Myocyte (in vitro differentiated cells): ENCODE results near the gene LBR. TPM values are rescaled to one million over a fixed set of nuclear protein-coding genes. Genes with fewer than 3 reads are reported as not detected.

Experiments used
- DNase-seq: peaks from one replicate; pipeline ENCODE4 v3.0.0-alpha.2; 2012; ENCODE audit warnings: low read depth
- total RNA-seq: library from RNA; depleted of rRNA; stranded (reverse); fragments of >200 nt; gene quantifications from 2 replicates; pipeline ENCODE4 v1.2.3, GENCODE V29; 2014

LBR gene
- total RNA-seq, 1 donor from 2014 or later: 13.7 TPM

- no peak for DNase-seq
Observed at GRCh38 chr1:225446595-225446960, 18.7 kb upstream of the LBR start.

- DNase-seq: no peak
Observed at GRCh38 chr1:225445639-225446594, 18.1 kb upstream of the LBR start.

- DNase-seq: no peak
Observed at GRCh38 chr1:225442123-225442505, 14.3 kb upstream of the LBR start.

GRCh38 chr1:225441314-225442122 lies 13.7 kb upstream of the LBR start:
- no peak for DNase-seq

- no peak for DNase-seq
Observed at GRCh38 chr1:225440380-225441221, 12.8 kb upstream of the LBR start.

GRCh38 chr1:225437710-225438437 lies 10.0 kb upstream of the LBR start:
- DNase-seq: peak; percentile 28

- DNase-seq: no peak
Observed at GRCh38 chr1:225435957-225436392, 8.1 kb upstream of the LBR start.

GRCh38 chr1:225435487-225435886 lies 7.6 kb upstream of the LBR start:
- no peak for DNase-seq

- no peak for DNase-seq
Observed at GRCh38 chr1:225435076-225435475, 7.2 kb upstream of the LBR start.

GRCh38 chr1:225434046-225434445 lies 6.2 kb upstream of the LBR start:
- DNase-seq: no peak

GRCh38 chr1:225431081-225431863 lies 3.4 kb upstream of the LBR start:
- DNase-seq: no peak

- DNase-seq: no peak
Observed at GRCh38 chr1:225430301-225430700, 2.5 kb upstream of the LBR start.

- DNase-seq: peak; percentile 3
Observed at GRCh38 chr1:225428881-225429455, 1.1 kb upstream of the LBR start.

GRCh38 chr1:225428068-225428880 lies 436 bp upstream of the LBR start:
- DNase-seq: peak; percentile 93

- peak; percentile 33 for DNase-seq
Observed at GRCh38 chr1:225426395-225427234, 1.2 kb downstream of the LBR start.

GRCh38 chr1:225425201-225425786 lies 2.5 kb downstream of the LBR start:
- peak; percentile 10 for DNase-seq

- DNase-seq: peak; percentile 18
Observed at GRCh38 chr1:225424562-225425200, 3.2 kb downstream of the LBR start.
